HL-60 (cell line): ENCODE measurements around the gene CCL13.
"Not testable (repeated sequence)": the region's sequence is repeated elsewhere in the genome, so short reads cannot be mapped to it uniquely, and the experiment has no call there.

ENCODE experiments used
- DNase-seq, 2 experiments: peaks; one replicate each; pipeline ENCODE4 v3.0.0-alpha.2; 2010 to 2020; ENCODE audit warnings: low read depth in 1 of 2, low spot score in 1 of 2
- H3K27ac ChIP-seq: fragments of 250-450 bp; sonication (Bioruptor Pico); replicated peaks from 2 replicates; pipeline ENCODE4 v1.5.1; 2020; ENCODE audit warnings: mild to moderate bottlenecking, moderate library complexity
- H3K27me3 ChIP-seq: fragments of 250-450 bp; sonication (Bioruptor Pico); 2 replicates; pipeline ENCODE4 v1.5.1; 2021; ENCODE audit warnings: mild to moderate bottlenecking, moderate library complexity; ENCODE audit not compliant: insufficient read depth, poor library complexity, severe bottlenecking
- H3K4me3 ChIP-seq: replicated peaks from 2 replicates; pipeline ENCODE4 v1.5.1; 2011; ENCODE audit warnings: mild to moderate bottlenecking, control low read depth, low read length; ENCODE audit not compliant: insufficient read depth
- GABPA ChIP-seq: IDR thresholded peaks from 2 replicates; pipeline ENCODE4 v1.6.1; 2012; ENCODE audit warnings: low read depth
- POLR2AphosphoS5 ChIP-seq: IDR thresholded peaks from 2 replicates; pipeline ENCODE4 v1.6.1; 2012; ENCODE audit warnings: low read depth
- REST ChIP-seq: IDR thresholded peaks from 2 replicates; pipeline ENCODE4 v1.6.1; 2012; ENCODE audit warnings: low read depth; ENCODE audit not compliant: insufficient replicate concordance
- SPI1 ChIP-seq: IDR thresholded peaks from 2 replicates; pipeline ENCODE4 v1.6.1; 2012; ENCODE audit warnings: low read depth, mild to moderate bottlenecking, borderline replicate concordance
- TF ChIP-seq, protein P1 (sequence below): IDR thresholded peaks from one replicate; pipeline ENCODE4 v1.5.1; 2011; ENCODE audit warnings: low read length, control low read depth, inconsistent platforms; ENCODE audit not compliant: insufficient read depth

CCL13 gene

DNA sequence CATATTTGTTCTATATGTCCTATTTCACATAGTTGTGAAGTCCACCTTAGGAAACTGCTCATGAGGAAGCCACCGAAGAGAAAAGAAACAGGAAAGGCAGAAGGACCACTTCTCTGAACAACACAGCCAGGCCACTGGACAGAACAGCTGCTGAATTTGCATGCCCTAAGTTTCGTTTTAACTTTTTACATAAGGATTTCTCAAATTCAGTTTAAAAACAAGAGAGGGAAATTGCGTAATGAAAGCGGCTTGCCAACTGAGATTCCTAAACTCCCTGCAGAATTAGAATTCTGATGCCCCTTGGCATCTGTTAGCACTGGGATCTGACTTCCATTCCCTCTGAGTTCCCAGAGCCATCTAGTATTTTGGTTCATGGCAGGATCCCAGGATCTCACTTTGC, 42.0 kb upstream of the CCL13 start:
- no peak overlapping the region for H3K4me3 ChIP-seq
- H3K27ac ChIP-seq, result peak overlapping the region; percentile 9; the same call in 1 of the 2 replicates

DNA sequence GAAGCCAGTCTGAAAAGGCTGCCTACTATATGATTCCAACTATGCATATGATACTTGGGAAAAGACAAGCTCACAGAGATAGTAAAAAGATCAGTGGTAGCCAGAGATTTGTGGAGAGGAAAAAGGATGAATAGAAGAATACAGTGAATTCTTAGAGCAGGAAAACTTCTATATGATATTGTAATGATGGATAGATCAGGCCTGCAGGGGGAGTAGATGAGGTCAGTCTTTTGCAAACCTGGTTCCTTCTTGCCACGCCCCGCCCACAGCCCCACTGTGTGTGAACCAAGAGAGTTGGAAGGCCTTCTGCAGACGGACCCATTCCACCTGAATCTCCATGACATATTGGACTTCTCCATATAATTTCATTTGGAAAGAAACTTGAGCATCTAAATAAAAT, 37.8 kb upstream of the CCL13 start:
- DNase-seq, result peak in 1 of 2 experiments; percentile 40

More for the DNA sequence above, 42.0 kb upstream of the CCL13 start:
- DNase-seq, result peak in 1 of 2 experiments; percentile 21
- H3K27me3 ChIP-seq, result no peaks in the 10 kb centered on the region
- TF ChIP-seq, protein P1, sequence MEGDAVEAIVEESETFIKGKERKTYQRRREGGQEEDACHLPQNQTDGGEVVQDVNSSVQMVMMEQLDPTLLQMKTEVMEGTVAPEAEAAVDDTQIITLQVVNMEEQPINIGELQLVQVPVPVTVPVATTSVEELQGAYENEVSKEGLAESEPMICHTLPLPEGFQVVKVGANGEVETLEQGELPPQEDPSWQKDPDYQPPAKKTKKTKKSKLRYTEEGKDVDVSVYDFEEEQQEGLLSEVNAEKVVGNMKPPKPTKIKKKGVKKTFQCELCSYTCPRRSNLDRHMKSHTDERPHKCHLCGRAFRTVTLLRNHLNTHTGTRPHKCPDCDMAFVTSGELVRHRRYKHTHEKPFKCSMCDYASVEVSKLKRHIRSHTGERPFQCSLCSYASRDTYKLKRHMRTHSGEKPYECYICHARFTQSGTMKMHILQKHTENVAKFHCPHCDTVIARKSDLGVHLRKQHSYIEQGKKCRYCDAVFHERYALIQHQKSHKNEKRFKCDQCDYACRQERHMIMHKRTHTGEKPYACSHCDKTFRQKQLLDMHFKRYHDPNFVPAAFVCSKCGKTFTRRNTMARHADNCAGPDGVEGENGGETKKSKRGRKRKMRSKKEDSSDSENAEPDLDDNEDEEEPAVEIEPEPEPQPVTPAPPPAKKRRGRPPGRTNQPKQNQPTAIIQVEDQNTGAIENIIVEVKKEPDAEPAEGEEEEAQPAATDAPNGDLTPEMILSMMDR, result no peak
- no peak for TF ChIP-seq POLR2AphosphoS5
- no peak for TF ChIP-seq REST
- TF ChIP-seq GABPA, result no peak
- no peak for TF ChIP-seq SPI1

DNA sequence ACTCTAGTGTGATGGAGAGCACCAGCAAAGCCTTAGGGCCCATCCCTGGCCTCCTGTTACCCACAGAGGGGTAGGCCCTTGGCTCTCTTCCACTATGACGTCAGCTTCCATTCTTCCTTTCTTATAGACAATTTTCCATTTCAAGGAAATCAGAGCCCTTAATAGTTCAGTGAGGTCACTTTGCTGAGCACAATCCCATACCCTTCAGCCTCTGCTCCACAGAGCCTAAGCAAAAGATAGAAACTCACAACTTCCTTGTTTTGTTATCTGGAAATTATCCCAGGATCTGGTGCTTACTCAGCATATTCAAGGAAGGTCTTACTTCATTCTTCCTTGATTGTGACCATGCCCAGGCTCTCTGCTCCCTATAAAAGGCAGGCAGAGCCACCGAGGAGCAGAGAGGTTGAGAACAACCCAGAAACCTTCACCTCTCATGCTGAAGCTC, 37.2 kb upstream of the CCL13 start, which contains the start of gene CCL8:
TSS of gene CCL8 (plus strand) at position 397 of the 445 bp plus-strand sequence. CDS start 67 bp downstream, outside the sequence.
- TF ChIP-seq REST, result no peak
- no peak for TF ChIP-seq POLR2AphosphoS5
- no peak for TF ChIP-seq GABPA
- TF ChIP-seq SPI1, result no peak
- TF ChIP-seq, protein P1, result no peak
- no peak for DNase-seq
- Histone ChIP-seq H3K27ac (no peak within 1 kb of the TSS), H3K4me3 (no peak within 1 kb of the TSS), H3K27me3 (no peaks in the 10 kb centered on the region)

More for the DNA sequence above, 37.8 kb upstream of the CCL13 start:
- no peak for TF ChIP-seq SPI1
- H3K27me3 ChIP-seq, result no peaks in the 10 kb centered on the region
- no peak overlapping the region for H3K27ac ChIP-seq
- H3K4me3 ChIP-seq, result no peak overlapping the region

GRCh38 chr17:34321964-34322363, 34.3 kb upstream of the CCL13 start:
- Histone ChIP-seq H3K4me3 (no peak overlapping the region), H3K27me3 (no peaks in the 10 kb centered on the region), H3K27ac (no peak overlapping the region)
- TF ChIP-seq, protein P1, result no peak
- TF ChIP-seq GABPA (no peak), POLR2AphosphoS5 (no peak), REST (no peak), SPI1 (no peak)
- DNase-seq, result no peak

GRCh38 chr17:34327580-34327979, 28.7 kb upstream of the CCL13 start:
- not testable (repeated sequence) for DNase-seq

More at GRCh38 chr17:34327580-34327979, 28.7 kb upstream of the CCL13 start:
- not testable (repeated sequence) for H3K27ac ChIP-seq, H3K27me3 ChIP-seq, H3K4me3 ChIP-seq
